Adrenal gland (tissue), 12 donors: ENCODE measurements around the gene QSOX2. TPM values are rescaled to one million over a fixed set of nuclear protein-coding genes. Genes with fewer than 3 reads are reported as not detected.

Source experiments
- DNase-seq, 7 donors: peaks; one replicate each; pipeline ENCODE4 v3.0.0-alpha.2; 2019 to 2020
- H3K27ac ChIP-seq, 5 donors: fragments of 200-600 bp; sonication (generic) in 4 of 5; 1 replicate in 3 of 5; 2 replicates in 2 of 5; pipeline versions ENCODE4 v1.5.1 to v1.8.0; 2016 to 2020; ENCODE audit warnings: mild to moderate bottlenecking in 1 of 5
- H3K27me3 ChIP-seq: fragments of 200-600 bp; 2 replicates; pipeline ENCODE4 v1.8.0; 2021
- H3K36me3 ChIP-seq, 2 donors: fragments of 200-600 bp; replicated peaks in 1 of 2; 1 replicate in 1 of 2; 2 replicates in 1 of 2; pipeline versions ENCODE4 v1.5.1 to v1.8.0; 2018 to 2022
- H3K4me1 ChIP-seq, 2 donors: fragments of 200-600 bp; replicated peaks in 1 of 2; 1 replicate in 1 of 2; 2 replicates in 1 of 2; pipeline versions ENCODE4 v1.5.1 to v1.8.0; 2018 to 2021
- H3K4me3 ChIP-seq, 4 donors: fragments of 200-600 bp; sonication (generic) in 3 of 4; one replicate each; pipeline ENCODE4 v1.5.1; 2016 to 2018
- H3K9me3 ChIP-seq, 3 donors: fragments of 200-600 bp; sonication (generic) in 1 of 3; replicated peaks in 1 of 3; 1 replicate in 2 of 3; 2 replicates in 1 of 3; pipeline versions ENCODE4 v1.5.1 to v1.8.0; 2016 to 2021
- POLR2A ChIP-seq, 2 donors: fragments of 450-650 bp; IDR thresholded peaks; one replicate each; pipeline ENCODE4 v1.6.1; 2017; ENCODE audit warnings: antibody characterized with exemption in 2 of 2, mild to moderate bottlenecking in 2 of 2, moderate library complexity in 1 of 2
- WGBS, 4 donors: extraction: QIAGEN DNeasy Blood & Tissue Kit in 2 of 4; methylation state at CpG; one replicate each; pipeline versions ENCODE4 v1.1.5 to v1.1.7; 2013 to 2017; 5-methylcytosine and 5-hydroxymethylcytosine counted together
- intact Hi-C, 2 donors: fragments of 100-400 bp; cut with DNase I; formaldehyde crosslinking; loops; one replicate each; pipeline versions ENCODE4 v1.14.1 to v1.15.0; 2022 to 2023
- polyA plus RNA-seq, 3 donors: library from polyadenylated mRNA; stranded (reverse); fragments of 200-250 nt in 2 of 3; fragments of 350-450 nt in 1 of 3; fragmentation: Illumina TruSeq in 1 of 3; extraction: RNeasy Lipid Tissue Mini Kit (QIAGEN cat#74804) in 1 of 3; gene quantifications; one replicate each; pipeline ENCODE4 v1.2.3, GENCODE V29; 2013 to 2014
- total RNA-seq, 9 donors: library from RNA; depleted of rRNA in 4 of 9; stranded (reverse); fragments of >200 nt in 4 of 9; fragments of 120-200 nt in 1 of 9; fragmentation: NEBNext Ultra II Directional in 1 of 9; extraction: Animal tissue kit (Norgen Biotek cat#: 25700) in 1 of 9; gene quantifications; one replicate each; pipeline versions ENCODE4 v1.1.0 to v1.2.4, GENCODE V29; 2013 to 2023
- TF ChIP-seq, protein P1 (sequence below), 6 experiments: fragments of 450-650 bp in 4 of 6; fragments of 200-600 bp in 2 of 6; sonication (generic) in 1 of 6; IDR thresholded peaks; 1 replicate in 5 of 6; 2 replicates in 1 of 6; pipeline versions ENCODE4 v1.5.1 to v1.8.0; 2016 to 2021; ENCODE audit warnings: antibody characterized with exemption in 6 of 6, mild to moderate bottlenecking in 2 of 6, moderate library complexity in 1 of 6
- donor health status: healthy with polysubstance abuse.
- donor health status: Bipolar disorder and iron deficiency.
- donor health status: DM: yes; HTN: yes; CAD: no.
- donor health status: DM: no; HTN: no; CAD: no.
- donor health status: DM: no; HTN: no; CAD: no.
- donor health status: DM: yes; HTN: yes; CAD: no.

QSOX2 gene
- total and polyA plus RNA-seq, 12 donors = 6.4 to 14.3 (median 9.3) TPM

DNA sequence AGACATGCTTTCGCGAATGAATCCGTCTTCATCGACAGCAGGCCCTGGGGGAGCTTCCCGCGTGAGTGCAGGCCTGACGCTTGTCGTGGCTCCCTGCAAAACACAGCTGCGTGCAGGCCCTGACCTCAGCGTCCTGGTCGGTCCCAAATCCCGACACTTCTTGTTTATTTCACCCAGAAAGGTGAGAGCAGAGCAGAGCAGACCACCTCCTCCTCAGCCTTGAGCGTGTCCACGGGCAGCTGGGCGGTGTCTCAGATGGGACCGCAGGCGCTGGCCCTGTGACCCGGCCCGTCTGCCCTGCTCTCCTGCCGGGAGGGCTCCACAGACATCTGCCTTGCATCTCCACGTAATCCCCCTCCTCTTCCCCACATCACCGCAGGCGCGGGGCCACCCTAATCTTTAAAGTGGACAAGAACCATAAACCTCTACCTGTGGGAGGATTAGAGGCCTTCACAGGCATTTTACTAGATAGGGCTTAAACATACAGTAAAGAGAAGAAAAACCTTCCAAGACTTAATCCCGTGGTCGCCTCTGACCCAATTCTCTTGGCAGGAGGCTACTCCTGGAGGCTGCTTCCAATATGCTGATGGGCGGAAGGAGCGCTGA is 33.2 kb downstream of the QSOX2 start:
- WGBS, 4 donors = 93 to 95% (median 95%) methylated on average over 23 to 28 of the region's 28 CpGs
- Histone ChIP-seq H3K4me1 (no peaks in the 10 kb centered on the region), H3K9me3 (peaks cover 0 to 6% (median 0%) of the 10 kb centered on the region in 3 donors), H3K27ac (no peak overlapping the region), H3K4me3 (no peak overlapping the region), H3K27me3 (no peaks in the 10 kb centered on the region), H3K36me3 (peaks cover 0 to 11% of the 10 kb centered on the region in 2 donors)
- no peak for TF ChIP-seq POLR2A (IDR thresholded peaks at IDR 0.05)
- TF ChIP-seq, protein P1, sequence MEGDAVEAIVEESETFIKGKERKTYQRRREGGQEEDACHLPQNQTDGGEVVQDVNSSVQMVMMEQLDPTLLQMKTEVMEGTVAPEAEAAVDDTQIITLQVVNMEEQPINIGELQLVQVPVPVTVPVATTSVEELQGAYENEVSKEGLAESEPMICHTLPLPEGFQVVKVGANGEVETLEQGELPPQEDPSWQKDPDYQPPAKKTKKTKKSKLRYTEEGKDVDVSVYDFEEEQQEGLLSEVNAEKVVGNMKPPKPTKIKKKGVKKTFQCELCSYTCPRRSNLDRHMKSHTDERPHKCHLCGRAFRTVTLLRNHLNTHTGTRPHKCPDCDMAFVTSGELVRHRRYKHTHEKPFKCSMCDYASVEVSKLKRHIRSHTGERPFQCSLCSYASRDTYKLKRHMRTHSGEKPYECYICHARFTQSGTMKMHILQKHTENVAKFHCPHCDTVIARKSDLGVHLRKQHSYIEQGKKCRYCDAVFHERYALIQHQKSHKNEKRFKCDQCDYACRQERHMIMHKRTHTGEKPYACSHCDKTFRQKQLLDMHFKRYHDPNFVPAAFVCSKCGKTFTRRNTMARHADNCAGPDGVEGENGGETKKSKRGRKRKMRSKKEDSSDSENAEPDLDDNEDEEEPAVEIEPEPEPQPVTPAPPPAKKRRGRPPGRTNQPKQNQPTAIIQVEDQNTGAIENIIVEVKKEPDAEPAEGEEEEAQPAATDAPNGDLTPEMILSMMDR (IDR thresholded peaks at IDR 0.05) = no peak
- no peak for DNase-seq
- intact Hi-C loops = no loop called here

DNA sequence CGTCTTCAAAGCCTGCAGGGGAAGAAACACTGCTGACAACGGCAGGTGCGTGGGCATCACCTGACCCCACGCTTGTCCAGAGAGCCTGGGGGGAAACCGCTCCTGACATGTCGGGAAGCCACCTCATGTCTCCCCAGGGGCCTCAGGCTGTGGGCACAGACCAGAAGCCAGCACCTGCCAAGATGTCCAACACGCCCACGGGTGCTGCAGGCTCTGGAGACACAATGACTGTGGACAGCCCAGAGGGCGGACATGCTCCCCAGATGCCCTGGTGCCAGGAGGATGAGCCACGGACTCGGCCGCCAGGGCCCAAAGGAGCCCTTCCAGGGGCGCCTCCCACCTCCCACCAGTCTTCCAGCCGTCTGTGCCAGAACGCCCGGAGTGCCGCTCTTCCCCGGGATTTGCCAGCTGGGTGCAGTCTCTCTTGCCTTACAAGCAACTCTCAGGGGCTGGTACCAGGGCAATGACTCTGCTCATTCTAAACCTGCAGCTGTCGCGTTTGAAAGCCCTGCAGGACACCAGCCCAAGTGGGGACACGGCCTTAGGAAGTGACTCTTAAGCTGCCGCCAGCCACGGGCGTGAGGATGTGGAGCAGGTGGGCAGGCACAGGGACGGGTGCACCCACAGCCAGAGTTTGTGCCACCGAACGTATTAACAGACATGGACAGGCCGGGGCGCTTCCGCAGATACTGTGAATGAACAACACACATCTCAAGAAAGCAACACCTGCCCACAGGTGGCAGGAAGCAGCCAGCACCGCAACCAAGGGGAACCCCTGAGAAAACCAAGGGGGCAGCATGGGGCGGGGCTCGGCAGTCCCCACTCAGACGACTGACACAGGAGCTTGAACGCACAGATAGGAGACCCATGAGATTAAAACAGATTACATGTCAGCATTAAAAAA is 33.9 kb downstream of the QSOX2 start:
- intact Hi-C loops = no loop called here
- WGBS, 4 donors = 93 to 97% (median 95%) methylated on average over 30 to 35 of the region's 35 CpGs
- no peak for TF ChIP-seq POLR2A (IDR thresholded peaks at IDR 0.05)
- TF ChIP-seq, protein P1 (IDR thresholded peaks at IDR 0.05) = no peak
- Histone ChIP-seq H3K9me3 (peaks cover 0 to 6% (median 0%) of the 10 kb centered on the region in 3 donors), H3K27ac (no peak overlapping the region), H3K4me1 (no peaks in the 10 kb centered on the region), H3K27me3 (no peaks in the 10 kb centered on the region), H3K36me3 (peaks cover 0 to 11% of the 10 kb centered on the region in 2 donors), H3K4me3 (no peak overlapping the region)
- DNase-seq = no peak

DNA sequence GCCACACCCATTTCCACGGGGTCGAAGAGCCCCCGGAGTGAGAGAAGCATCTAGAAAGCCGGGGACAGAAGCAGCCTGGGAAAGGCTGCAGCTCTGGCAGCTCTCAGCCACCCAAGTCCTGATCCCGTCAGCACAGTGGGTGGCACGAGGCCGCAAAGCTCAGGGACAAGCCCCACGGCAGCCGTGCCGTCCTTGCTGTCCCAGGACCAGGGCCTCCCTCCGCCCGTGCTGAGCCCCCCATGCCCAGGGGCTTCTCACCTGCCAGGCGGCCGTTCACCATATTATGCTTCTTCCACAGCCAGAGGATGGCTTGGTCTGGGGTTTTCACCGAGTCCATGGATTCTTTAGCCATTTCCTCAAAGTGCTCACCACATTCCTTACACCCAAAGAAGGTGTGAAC is 34.6 kb downstream of the QSOX2 start:
- Histone ChIP-seq H3K4me1 (no peaks in the 10 kb centered on the region), H3K27ac (no peak overlapping the region), H3K27me3 (no peaks in the 10 kb centered on the region), H3K9me3 (peaks cover 0 to 6% (median 0%) of the 10 kb centered on the region in 3 donors), H3K4me3 (no peak overlapping the region), H3K36me3 (peaks cover 0 to 7% of the 10 kb centered on the region in 2 donors)
- DNase-seq = no peak
- TF ChIP-seq, protein P1 (IDR thresholded peaks at IDR 0.05) = no peak
- TF ChIP-seq POLR2A (IDR thresholded peaks at IDR 0.05) = no peak
- intact Hi-C loops = no loop called here
- 94 to 96% (median 95%) methylated on average over 6 to 15 of the region's 15 CpGs for WGBS, 4 donors

DNA sequence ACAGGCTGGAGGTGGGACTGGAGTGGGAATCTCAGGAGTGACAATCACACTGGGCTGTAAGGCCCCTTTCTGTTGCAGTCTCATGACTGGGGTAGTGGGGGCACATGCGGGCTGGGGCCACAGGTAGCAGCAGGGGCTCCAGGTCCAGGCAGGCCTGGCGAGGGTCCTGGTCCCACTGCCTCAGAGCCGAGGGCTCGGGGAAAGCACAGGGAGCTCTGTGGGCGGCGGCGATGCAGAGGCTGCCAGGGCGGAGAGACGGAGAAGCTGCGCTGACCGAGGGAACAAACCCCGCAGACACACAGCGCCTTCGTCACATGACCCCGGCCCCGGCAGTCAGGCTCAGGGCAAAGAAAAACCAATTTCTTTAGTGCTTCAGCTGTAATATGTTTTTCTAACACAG is 35.3 kb downstream of the QSOX2 start:
- no peak overlapping the region for H3K4me3 ChIP-seq
- intact Hi-C loops = no loop called here
- TF ChIP-seq, protein P1 (IDR thresholded peaks at IDR 0.05) = no peak
- no peak for TF ChIP-seq POLR2A (IDR thresholded peaks at IDR 0.05)
- H3K36me3 ChIP-seq = peaks cover 0 to 5% of the 10 kb centered on the region in 2 donors
- no peaks in the 10 kb centered on the region for H3K4me1 ChIP-seq
- peaks cover 0 to 6% (median 0%) of the 10 kb centered on the region in 3 donors for H3K9me3 ChIP-seq
- peaks cover under 1% of the 10 kb centered on the region for H3K27me3 ChIP-seq
- 95 to 98% (median 96%) methylated on average over 13 to 16 of the region's 16 CpGs for WGBS, 4 donors
- DNase-seq = no peak
- H3K27ac ChIP-seq = no peak overlapping the region
